H1 (cell line): Measurements from ENCODE around the gene RAD51B. TPM values are rescaled to one million over a fixed set of nuclear protein-coding genes. Genes with fewer than 3 reads are reported as not detected.

Source experiments
- CTCF ChIA-PET: fragments of 300-600 bp; sonication (Branson Sonifier 250); formaldehyde crosslinking; loops from one replicate; lab custom pipeline; 2021; ENCODE audit not compliant: partially characterized antibody; lab: Charles Lee
- POLR2A ChIA-PET: fragments of 300-600 bp; sonication (Branson Sonifier 250); formaldehyde crosslinking; loops from one replicate; lab custom pipeline; 2021; ENCODE audit warnings: inconsistent platforms; ENCODE audit not compliant: partially characterized antibody; lab: Charles Lee
- DNase-seq, 2 experiments: peaks; one replicate each; pipeline versions ENCODE4 v3.0.0 to v3.0.0-alpha.2; 2010 to 2022; ENCODE audit warnings: low spot score in 2 of 2, low read depth in 1 of 2, mixed read lengths in 1 of 2
- FAIRE-seq: peaks from 2 replicates; lab custom pipeline; 2011; peaks lifted over from hg19 to GRCh38; lab: Jason Lieb, UNC
- H2AFZ ChIP-seq: 2 replicates; pipeline ENCODE4 v1.8.1; 2012; ENCODE audit warnings: low read length, inconsistent platforms
- H2AK5ac ChIP-seq: 2 replicates; pipeline ENCODE4 v1.6.1; 2013; ENCODE audit warnings: low read depth, low read length
- H2BK120ac ChIP-seq: replicated peaks from 2 replicates; pipeline ENCODE3; 2013; ENCODE audit warnings: low read depth, low read length, inconsistent platforms
- H2BK12ac ChIP-seq: 2 replicates; pipeline ENCODE4 v1.6.1; 2013; ENCODE audit warnings: low read depth, low read length
- H2BK15ac ChIP-seq: 2 replicates; pipeline ENCODE4 v1.6.1; 2013; ENCODE audit warnings: low read length
- H2BK20ac ChIP-seq: 2 replicates; pipeline ENCODE4 v1.6.1; 2013; ENCODE audit warnings: low read length
- H2BK5ac ChIP-seq: 2 replicates; pipeline ENCODE4 v1.6.1; 2013; ENCODE audit warnings: low read depth, low read length
- H3K14ac ChIP-seq: 2 replicates; pipeline ENCODE4 v1.6.1; 2013; ENCODE audit warnings: inconsistent platforms; ENCODE audit not compliant: insufficient read length
- H3K18ac ChIP-seq: 2 replicates; pipeline ENCODE4 v1.6.1; 2013; ENCODE audit warnings: low read length; ENCODE audit errors: extremely low read depth
- H3K23ac ChIP-seq: 2 replicates; pipeline ENCODE4 v1.6.1; 2013; ENCODE audit warnings: inconsistent platforms; ENCODE audit not compliant: insufficient read length
- H3K23me2 ChIP-seq: 2 replicates; pipeline ENCODE4 v1.6.1; 2013; ENCODE audit warnings: low read depth, low read length
- H3K27ac ChIP-seq: 2 replicates; pipeline ENCODE4 v1.6.1; 2011; ENCODE audit warnings: low read depth, low read length, inconsistent platforms
- H3K27me3 ChIP-seq, 4 experiments: replicated peaks in 1 of 4; 1 replicate in 1 of 4; 2 replicates in 3 of 4; pipeline versions ENCODE4 v1.6.1 to v1.8.1; 2011 to 2013; ENCODE audit warnings: low read length in 3 of 4, mild to moderate bottlenecking in 3 of 4, inconsistent platforms in 2 of 4, mixed read lengths in 2 of 4, moderate library complexity in 1 of 4; ENCODE audit not compliant: control insufficient read depth in 3 of 4, insufficient read depth in 3 of 4; ENCODE audit errors: extremely low read depth in 1 of 4
- H3K36me3 ChIP-seq, 4 experiments: 2 replicates each; pipeline versions ENCODE4 v1.6.1 to v1.8.1; 2011 to 2013; ENCODE audit warnings: mild to moderate bottlenecking in 4 of 4, low read length in 3 of 4, moderate library complexity in 2 of 4, control low read depth in 1 of 4, inconsistent platforms in 1 of 4; ENCODE audit not compliant: insufficient read depth in 4 of 4, control insufficient read depth in 2 of 4
- H3K4ac ChIP-seq: replicated peaks from 2 replicates; pipeline ENCODE3; 2013; ENCODE audit warnings: low read length, low read depth, mixed read lengths, inconsistent platforms; ENCODE audit not compliant: insufficient read length
- H3K4me1 ChIP-seq, 4 experiments: replicated peaks in 1 of 4; 1 replicate in 1 of 4; 2 replicates in 3 of 4; pipeline versions ENCODE4 v1.6.1 to v1.8.1; 2011 to 2013; ENCODE audit warnings: low read length in 3 of 4, inconsistent platforms in 2 of 4, mixed read lengths in 1 of 4; ENCODE audit not compliant: insufficient read depth in 4 of 4, control insufficient read depth in 3 of 4
- H3K4me2 ChIP-seq, 2 experiments: 2 replicates each; pipeline versions ENCODE4 v1.6.1 to v1.8.1; 2011 to 2013; ENCODE audit warnings: low read depth in 2 of 2, low read length in 2 of 2, control low read depth in 1 of 2, inconsistent platforms in 1 of 2, mild to moderate bottlenecking in 1 of 2; ENCODE audit not compliant: insufficient read depth in 1 of 2
- H3K4me3 ChIP-seq, 4 experiments: fragments of 200-600, 300-600 bp in 1 of 4; sonication (generic), shearing (Covaris generic), sonication (Bioruptor Twin) in 1 of 4; 2 replicates each; pipeline versions ENCODE4 v1.5.1 to v1.8.1; 2011 to 2016; ENCODE audit warnings: low read length in 4 of 4, low read depth in 3 of 4, control low read depth in 2 of 4, inconsistent platforms in 2 of 4, mild to moderate bottlenecking in 2 of 4, mixed read lengths in 1 of 4, moderate library complexity in 1 of 4; ENCODE audit not compliant: insufficient read depth in 2 of 4; ENCODE audit errors: extremely low read depth in 1 of 4
- H3K56ac ChIP-seq: replicated peaks from 2 replicates; pipeline ENCODE3; 2013; ENCODE audit warnings: low read depth, mild to moderate bottlenecking, mixed read lengths, low read length, inconsistent platforms; ENCODE audit not compliant: insufficient read length
- H3K79me1 ChIP-seq: 2 replicates; pipeline ENCODE4 v1.6.1; 2013; ENCODE audit warnings: low read depth, low read length, control low read depth
- H3K79me2 ChIP-seq, 2 experiments: 2 replicates each; pipeline versions ENCODE4 v1.6.1 to v1.8.1; 2012 to 2013; ENCODE audit warnings: low read length in 2 of 2, mild to moderate bottlenecking in 2 of 2, inconsistent platforms in 1 of 2; ENCODE audit not compliant: insufficient read depth in 2 of 2, control insufficient read depth in 1 of 2
- H3K9ac ChIP-seq, 4 experiments: replicated peaks in 1 of 4; 1 replicate in 1 of 4; 2 replicates in 3 of 4; pipeline versions ENCODE4 v1.6.1 to v1.8.1; 2011 to 2013; ENCODE audit warnings: low read depth in 3 of 4, low read length in 3 of 4, control low read depth in 2 of 4, mild to moderate bottlenecking in 2 of 4, moderate library complexity in 2 of 4, inconsistent platforms in 1 of 4; ENCODE audit errors: extremely low read depth in 1 of 4
- H3K9me3 ChIP-seq, 2 experiments: 2 replicates each; pipeline versions ENCODE4 v1.6.1 to v1.8.1; 2012 to 2013; ENCODE audit warnings: mild to moderate bottlenecking in 2 of 2, moderate library complexity in 2 of 2, control low read depth in 1 of 2, inconsistent platforms in 1 of 2, low read depth in 1 of 2, low read length in 1 of 2, mixed read lengths in 1 of 2; ENCODE audit not compliant: insufficient read depth in 2 of 2
- H4K20me1 ChIP-seq, 2 experiments: replicated peaks in 1 of 2; 2 replicates each; pipeline versions ENCODE3 to v1.8.1; 2011 to 2013; ENCODE audit warnings: inconsistent platforms in 2 of 2, low read length in 2 of 2, mild to moderate bottlenecking in 1 of 2; ENCODE audit not compliant: insufficient read depth in 2 of 2, control insufficient read depth in 1 of 2
- H4K5ac ChIP-seq: 2 replicates; pipeline ENCODE4 v1.6.1; 2013; ENCODE audit warnings: low read length, low read depth, mixed read lengths, inconsistent platforms; ENCODE audit not compliant: insufficient read length
- H4K8ac ChIP-seq: 2 replicates; pipeline ENCODE4 v1.8.0; 2013; ENCODE audit warnings: mild to moderate bottlenecking, moderate library complexity, low read length, inconsistent platforms; ENCODE audit not compliant: insufficient read depth; ENCODE audit errors: extremely low read depth
- H4K91ac ChIP-seq: replicated peaks from 2 replicates; pipeline ENCODE3; 2013; ENCODE audit warnings: low read length, mixed read lengths, inconsistent platforms; ENCODE audit not compliant: insufficient read length
- GABPA ChIP-seq: IDR thresholded peaks from 2 replicates; pipeline ENCODE4 v1.6.1; 2011; ENCODE audit warnings: mild to moderate bottlenecking, low read length, moderate library complexity, borderline replicate concordance; ENCODE audit not compliant: insufficient read depth
- KDM5A ChIP-seq: fragments of 200-600 bp; IDR thresholded peaks from 2 replicates; pipeline ENCODE4 v1.7.1; 2012; ENCODE audit warnings: mild to moderate bottlenecking, low read length, inconsistent platforms, mixed read lengths
- NRF1 ChIP-seq: IDR thresholded peaks from 2 replicates; pipeline ENCODE4 v1.6.1; 2011; ENCODE audit warnings: mild to moderate bottlenecking, low read depth, low read length, improper control_type of control experiment
- RFX5 ChIP-seq: IDR thresholded peaks from 2 replicates; pipeline ENCODE4 v1.6.1; 2011; ENCODE audit warnings: low read depth, low read length, improper control_type of control experiment, borderline replicate concordance
- SP4 ChIP-seq: IDR thresholded peaks from 2 replicates; pipeline ENCODE4 v1.6.1; 2012; ENCODE audit warnings: low read length, inconsistent platforms
- WGBS, 2 experiments: shearing (Covaris generic) in 1 of 2; methylation state at CpG; one replicate each; pipeline versions ENCODE4 v1.1.6 to v1.1.7; 2013 to 2015; ENCODE audit warnings: low lambda C conversion rate in 2 of 2, mixed read lengths in 2 of 2, inconsistent platforms in 1 of 2, low coverage in 1 of 2, missing lambda C conversion rate in 1 of 2; ENCODE audit not compliant: insufficient replicate concordance in 2 of 2, insufficient coverage in 1 of 2, insufficient read length in 1 of 2; ENCODE audit errors: extremely low coverage in 1 of 2, missing lambda C conversion rate in 1 of 2; 5-methylcytosine and 5-hydroxymethylcytosine counted together
- polyA plus RNA-seq, 7 experiments: library from polyadenylated mRNA; depleted of rRNA in 3 of 7; stranded (reverse) in 5 of 7; unstranded in 2 of 7; fragments of >200 nt in 5 of 7; fragments of 200-250 nt in 2 of 7; gene quantifications; 1 replicate in 5 of 7; 2 replicates in 1 of 7; 4 replicates in 1 of 7; pipeline versions ENCODE4 v1.2.1 to v1.2.3, GENCODE V29; 2011 to 2013; ENCODE audit warnings: missing spikeins in 2 of 7, mixed read lengths in 2 of 7
- total RNA-seq: library from RNA; stranded (reverse); fragmentation: NEBNext Ultra II Directional; extraction: Animal tissue kit (Norgen Biotek cat#: 25700); gene quantifications from 2 replicates; pipeline ENCODE4 v1.2.1, GENCODE V29; 2021

Gene RAD51B
- total and polyA plus RNA-seq, 2 of the 8 experiments (the other 6 are each of a cell fraction or from before 2014, with no cell fraction given) = 3.9 to 14.9 TPM

GRCh38 chr14:68404652-68405183 is 585.1 kb downstream of the RAD51B start:
- FAIRE-seq (no peak), DNase-seq (no peak)
- H4K8ac ChIP-seq = no peak overlapping the region
- 88% methylated on average over 5 of the region's 5 CpGs; no CpG with 5 or more reads in 1 of the 2 experiments for WGBS, 2 experiments
- no peak overlapping the region for H3K4ac ChIP-seq
- CTCF ChIA-PET = interaction anchor here (0.9 kb wide), 2 partner anchors 14 to 34 kb away, joined by 3 read pairs; no protein-coding TSS in a partner anchor
- no peak overlapping the region for H2BK5ac ChIP-seq
- H2AK5ac ChIP-seq = no peak overlapping the region
- H3K23ac ChIP-seq = no peak overlapping the region
- no peaks in the 10 kb centered on the region for H4K20me1 ChIP-seq
- no peak overlapping the region for H4K91ac ChIP-seq
- no peaks in the 10 kb centered on the region for H3K36me3 ChIP-seq
- peaks cover 0 to 1% (median 0%) of the 10 kb centered on the region in 4 experiments; a peak in 1 of 7 replicates for H3K27me3 ChIP-seq
- no peak overlapping the region for H4K5ac ChIP-seq
- H3K9me3 ChIP-seq = no peaks in the 10 kb centered on the region
- no peak overlapping the region for H2BK20ac ChIP-seq
- no peaks in the 10 kb centered on the region; the same call in 1 of the 2 replicates for H3K23me2 ChIP-seq
- H3K18ac ChIP-seq = no peak overlapping the region
- H3K27ac ChIP-seq = no peak overlapping the region
- no peak overlapping the region for H2BK12ac ChIP-seq
- H3K4me3 ChIP-seq = no peak overlapping the region
- peaks cover 0 to 8% (median 2%) of the 10 kb centered on the region in 4 experiments; a peak in 2 of 7 replicates for H3K4me1 ChIP-seq
- H3K9ac ChIP-seq = no peak overlapping the region
- no peaks in the 10 kb centered on the region for H3K79me2 ChIP-seq
- no peaks in the 10 kb centered on the region for H3K79me1 ChIP-seq
- H3K56ac ChIP-seq = no peak overlapping the region
- H3K14ac ChIP-seq = no peak overlapping the region
- H3K4me2 ChIP-seq = no peak overlapping the region
- POLR2A ChIA-PET = no interaction called here
- H2BK120ac ChIP-seq = no peak overlapping the region
- H2BK15ac ChIP-seq = no peak overlapping the region
- H2AFZ ChIP-seq = no peak overlapping the region
- no peak for TF ChIP-seq GABPA
- no peak for TF ChIP-seq SP4
- TF ChIP-seq KDM5A = no peak
- no peak for TF ChIP-seq RFX5
- TF ChIP-seq NRF1 = no peak
